Urothelium cell line (cell line): ENCODE measurements around the gene PODN.

Source experiments
- DNase-seq: peaks from one replicate; pipeline ENCODE4 v3.0.0; 2011; ENCODE audit warnings: low spot score, mixed read lengths
- FAIRE-seq: peaks from 2 replicates; lab custom pipeline; 2011; peaks lifted over from hg19 to GRCh38; lab: Jason Lieb, UNC

PODN gene, protein sequence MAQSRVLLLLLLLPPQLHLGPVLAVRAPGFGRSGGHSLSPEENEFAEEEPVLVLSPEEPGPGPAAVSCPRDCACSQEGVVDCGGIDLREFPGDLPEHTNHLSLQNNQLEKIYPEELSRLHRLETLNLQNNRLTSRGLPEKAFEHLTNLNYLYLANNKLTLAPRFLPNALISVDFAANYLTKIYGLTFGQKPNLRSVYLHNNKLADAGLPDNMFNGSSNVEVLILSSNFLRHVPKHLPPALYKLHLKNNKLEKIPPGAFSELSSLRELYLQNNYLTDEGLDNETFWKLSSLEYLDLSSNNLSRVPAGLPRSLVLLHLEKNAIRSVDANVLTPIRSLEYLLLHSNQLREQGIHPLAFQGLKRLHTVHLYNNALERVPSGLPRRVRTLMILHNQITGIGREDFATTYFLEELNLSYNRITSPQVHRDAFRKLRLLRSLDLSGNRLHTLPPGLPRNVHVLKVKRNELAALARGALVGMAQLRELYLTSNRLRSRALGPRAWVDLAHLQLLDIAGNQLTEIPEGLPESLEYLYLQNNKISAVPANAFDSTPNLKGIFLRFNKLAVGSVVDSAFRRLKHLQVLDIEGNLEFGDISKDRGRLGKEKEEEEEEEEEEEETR

DNA sequence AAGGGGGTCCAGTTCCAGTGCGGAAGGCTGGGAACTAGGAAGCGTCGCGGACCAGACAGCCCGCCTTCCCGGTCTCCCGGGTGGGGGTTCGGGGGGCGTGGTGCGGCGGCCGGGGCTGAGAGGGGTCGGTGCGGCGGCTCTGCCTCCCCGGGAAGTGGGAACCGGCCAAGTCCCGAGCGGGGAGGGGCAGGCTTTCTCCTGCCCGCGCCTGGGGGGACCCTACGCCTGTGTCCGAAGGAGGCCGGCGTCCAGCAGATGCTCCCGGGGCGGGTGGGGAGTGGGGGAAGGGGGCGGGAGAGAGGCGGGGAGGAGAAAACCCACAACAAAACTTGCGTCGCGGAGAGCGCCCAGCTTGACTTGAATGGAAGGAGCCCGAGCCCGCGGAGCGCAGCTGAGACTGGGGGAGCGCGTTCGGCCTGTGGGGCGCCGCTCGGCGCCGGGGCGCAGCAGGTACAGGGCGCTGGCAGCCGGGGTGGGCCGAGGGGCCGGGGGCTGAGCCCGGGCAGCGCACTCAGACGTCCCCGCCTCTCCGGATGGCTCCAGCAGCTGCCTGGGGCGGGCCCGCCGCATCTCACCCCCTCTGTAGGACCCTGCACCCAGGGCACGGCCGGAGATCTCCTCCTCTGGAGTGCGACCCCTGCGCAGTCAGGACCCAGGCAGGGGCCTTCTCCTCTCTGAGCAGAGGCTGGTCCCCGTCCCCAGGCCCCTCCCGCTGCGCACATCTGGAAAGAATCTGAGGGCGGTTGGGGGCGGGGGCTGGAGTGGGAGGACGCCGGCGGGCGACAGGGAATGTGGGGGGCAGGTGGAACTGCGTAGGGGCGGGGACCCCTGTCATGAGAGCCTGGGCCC is at the start of gene PODN:
TSS of gene PODN (plus strand) at position 355 of the 849 bp plus-strand sequence. CDS start 7,643 bp downstream, outside the sequence.
- FAIRE-seq: no peak
- no peak for DNase-seq

DNA sequence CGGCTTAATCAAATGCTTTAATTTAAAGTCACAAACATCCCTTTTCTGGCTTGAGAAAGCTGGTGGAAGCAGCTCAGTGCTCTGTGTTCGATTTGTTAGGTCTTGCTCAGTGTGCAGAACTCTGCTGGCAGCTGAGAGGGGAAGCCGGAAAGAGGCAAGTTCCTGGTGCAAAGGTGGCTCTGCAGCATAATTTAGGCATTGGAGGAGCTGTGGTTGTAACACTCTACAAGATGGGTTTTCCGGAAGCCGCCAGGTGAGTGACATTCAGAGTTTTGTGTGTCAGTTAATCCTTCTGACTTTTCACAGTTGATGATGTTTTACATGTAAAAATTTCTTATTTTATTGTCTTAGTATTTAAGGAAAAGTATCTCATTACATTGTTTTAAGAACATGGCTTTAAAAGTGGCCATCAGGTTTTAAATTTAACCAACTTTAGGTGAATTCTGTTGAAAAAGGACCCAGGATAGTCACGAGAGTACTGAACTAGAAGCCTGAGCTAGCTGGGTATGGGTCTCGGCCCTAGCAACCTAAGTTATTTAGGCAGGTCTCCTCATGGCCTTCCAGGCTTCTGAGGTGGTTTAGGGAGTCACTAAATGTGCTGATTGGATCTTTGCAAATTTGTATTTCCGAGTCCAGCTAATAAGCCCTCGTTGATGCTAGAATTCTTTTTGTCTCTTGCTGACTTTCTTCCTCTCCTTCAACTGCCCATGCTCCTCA is 47.1 kb upstream of the PODN start:
- no peak for FAIRE-seq
- peak; percentile 87 for DNase-seq

DNA sequence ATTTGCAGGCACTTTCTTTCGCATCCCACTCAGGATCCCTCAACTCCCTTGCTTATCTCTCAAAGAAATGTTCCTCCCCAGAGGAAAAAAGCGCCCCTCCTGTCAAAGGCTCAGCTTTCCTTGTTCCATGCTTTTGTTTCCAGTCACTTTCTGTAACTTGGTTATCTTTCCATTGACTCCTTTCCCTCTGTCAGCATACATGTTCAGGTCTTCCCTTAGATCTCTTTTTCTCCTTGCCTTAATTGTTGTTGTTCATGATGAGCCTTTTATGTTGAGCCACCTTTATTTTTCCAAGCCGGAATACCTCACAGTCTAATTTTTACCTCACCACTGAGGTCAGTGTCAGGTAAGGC is 46.5 kb upstream of the PODN start:
- DNase-seq (no peak), FAIRE-seq (no peak)

DNA sequence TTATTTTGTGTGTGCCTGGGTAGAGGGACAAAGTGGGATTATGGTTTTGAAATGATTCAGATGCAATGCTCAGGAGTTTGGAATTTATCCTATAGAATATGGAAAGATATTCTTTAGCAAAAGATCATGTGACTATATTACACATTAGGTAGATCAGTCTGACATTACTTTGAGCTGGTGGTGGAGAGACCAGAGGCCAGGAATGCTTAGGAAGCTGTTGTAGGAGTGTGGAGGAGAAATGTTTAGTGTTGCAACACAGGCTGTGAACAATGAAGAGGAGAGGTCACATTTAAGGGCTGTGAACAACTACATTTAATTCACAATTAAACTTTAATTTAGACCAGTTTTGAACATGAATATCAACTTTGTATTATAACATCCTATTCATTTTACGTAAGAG is 45.3 kb upstream of the PODN start:
- FAIRE-seq (no peak), DNase-seq (no peak)

DNA sequence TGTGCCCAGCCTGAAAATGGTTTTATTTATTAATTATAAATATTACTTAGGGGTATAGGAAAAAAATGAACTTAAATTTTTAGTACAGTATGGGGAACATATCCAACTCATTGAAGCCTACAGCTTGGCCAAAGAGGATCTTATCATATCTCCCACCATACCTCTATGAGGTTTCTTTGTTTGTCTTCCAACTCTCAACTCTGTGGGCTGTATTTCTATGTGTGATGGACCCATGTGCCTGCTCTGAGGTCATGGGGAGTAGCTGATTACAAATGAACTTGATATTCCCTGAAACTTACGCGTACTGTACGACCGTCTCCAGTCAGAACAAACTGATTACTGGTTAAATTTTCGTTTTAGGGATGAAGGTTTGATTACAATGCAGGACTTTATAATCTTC is 41.4 kb upstream of the PODN start:
- FAIRE-seq: no peak

DNA sequence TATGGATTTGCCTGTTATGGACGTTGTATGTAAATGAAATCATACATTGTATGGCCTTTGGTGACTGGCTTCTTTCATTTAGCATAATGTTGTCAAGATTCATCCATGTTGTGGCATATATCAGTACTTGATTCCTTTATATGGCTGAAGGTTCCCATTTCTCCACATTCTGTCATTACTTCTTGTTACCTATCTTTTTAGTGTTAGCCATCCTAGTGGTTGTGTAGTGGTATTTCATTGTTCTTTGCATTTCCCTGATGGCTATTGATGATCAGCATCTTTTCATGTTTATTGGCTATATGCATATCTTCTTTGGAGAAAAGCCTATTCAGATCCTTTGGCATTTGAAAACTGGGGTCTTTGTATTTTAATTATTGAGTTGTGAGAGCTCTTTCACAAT is 39.8 kb upstream of the PODN start:
- no peak for FAIRE-seq
- no peak for DNase-seq

More for the DNA sequence above, 41.4 kb upstream of the PODN start:
- DNase-seq: no peak

DNA sequence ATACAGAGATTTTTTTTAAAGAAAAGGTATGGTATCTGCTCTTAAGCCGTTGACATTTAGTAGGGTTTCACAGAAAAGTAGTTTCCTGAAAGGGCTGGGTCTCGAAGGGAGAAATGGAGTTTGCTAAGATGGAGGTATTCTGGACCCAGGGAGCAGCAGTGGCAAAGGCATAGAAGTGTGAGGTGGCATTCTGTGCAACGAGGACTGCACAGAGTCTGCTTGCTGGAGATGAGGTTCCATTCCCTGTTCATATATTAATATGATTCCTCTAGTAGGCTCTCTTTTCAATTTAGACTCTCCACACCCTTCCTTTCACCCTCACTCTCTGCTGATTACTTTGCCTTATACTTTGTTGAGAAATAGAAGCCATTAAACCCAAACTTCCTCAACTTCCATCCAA is 38.5 kb upstream of the PODN start:
- DNase-seq (no peak), FAIRE-seq (no peak)

DNA sequence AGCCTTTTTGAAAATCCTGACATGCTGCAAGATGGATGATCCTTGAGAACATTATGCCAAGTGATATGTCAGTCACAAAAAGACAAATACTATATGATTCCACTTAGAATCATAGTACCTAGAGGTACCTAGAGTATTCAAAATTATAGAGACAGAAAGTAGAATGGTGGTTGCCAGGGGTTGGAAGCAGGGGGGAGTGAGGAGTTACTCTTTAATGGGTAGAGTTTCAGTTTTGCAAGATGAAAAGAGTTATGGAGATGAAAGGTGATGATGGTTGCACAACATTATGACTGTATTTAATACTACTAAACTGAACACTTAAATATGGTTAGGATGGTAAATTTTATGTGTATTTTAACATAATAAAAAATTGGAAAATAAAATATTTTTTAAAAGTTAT is 37.9 kb upstream of the PODN start:
- FAIRE-seq: no peak
- DNase-seq: no peak

DNA sequence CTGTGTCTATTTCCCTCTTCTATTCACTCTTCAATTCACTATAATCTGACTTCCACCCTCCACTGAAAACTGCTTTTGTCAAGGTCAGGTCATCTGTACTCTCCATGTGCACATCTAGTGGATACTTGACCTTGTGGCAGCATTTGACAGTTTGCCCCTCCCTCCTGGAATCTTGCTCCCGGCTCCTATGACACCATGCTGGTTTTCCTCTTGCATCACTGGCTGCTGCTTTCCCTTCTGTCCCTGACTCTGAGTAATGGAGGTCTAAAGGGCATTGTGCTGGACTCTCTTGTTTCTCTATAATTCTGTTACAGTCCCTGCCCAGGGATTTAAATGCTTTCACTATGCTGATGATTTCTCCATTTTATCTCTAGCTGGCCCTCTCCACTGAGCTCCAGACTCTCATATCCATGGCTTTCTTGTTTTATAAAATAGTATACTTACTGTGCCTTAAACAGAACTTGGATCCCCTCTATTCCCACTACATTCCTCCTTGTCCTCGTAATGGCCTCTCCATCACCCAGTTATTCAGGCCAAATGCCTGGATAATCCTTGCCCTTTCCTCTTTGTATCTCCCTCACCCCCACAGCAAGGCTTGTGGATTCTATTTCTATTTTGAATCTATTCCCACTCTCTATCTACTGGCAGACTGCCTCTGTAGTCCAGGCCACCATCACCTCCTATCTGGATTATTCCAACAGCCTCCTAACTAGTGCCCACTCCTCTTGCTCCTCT is 36.8 kb upstream of the PODN start:
- DNase-seq (no peak), FAIRE-seq (no peak)

DNA sequence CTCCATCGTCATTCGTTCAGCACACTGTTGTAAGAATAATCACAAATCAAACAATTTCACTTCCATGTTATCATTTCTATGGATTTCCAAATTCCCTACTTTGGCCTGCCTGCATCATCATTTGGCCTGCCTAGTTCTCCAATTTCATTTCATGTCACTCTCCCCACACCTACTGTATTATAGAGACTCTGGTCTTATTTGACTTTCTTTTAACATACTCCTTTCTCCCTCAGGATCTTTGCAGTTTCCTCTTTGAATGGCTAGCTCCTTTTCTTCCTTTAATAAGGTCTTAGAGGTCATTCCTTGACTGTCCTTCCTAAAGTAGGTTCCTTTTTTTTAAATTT is 36.3 kb upstream of the PODN start:
- no peak for FAIRE-seq

DNA sequence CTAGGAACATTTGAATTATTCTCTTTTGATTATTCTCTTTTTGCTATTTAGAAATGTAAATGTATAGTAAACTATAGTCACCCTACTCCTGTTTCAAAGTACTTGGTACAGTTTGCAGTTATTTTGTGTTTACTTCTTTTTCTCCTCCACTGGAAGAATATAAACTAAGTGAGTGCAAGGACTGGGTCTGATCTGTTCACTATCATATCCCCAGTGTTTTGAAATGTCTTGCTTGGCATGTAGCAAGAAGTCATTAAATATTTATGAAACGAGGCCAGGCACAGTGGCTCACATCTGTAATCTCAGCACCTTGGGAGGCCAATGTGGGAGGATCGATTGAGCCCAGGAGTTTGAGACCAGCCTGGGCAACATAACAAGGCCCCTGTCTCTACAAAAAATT is 35.8 kb upstream of the PODN start:
- DNase-seq (no peak), FAIRE-seq (no peak)

More for the DNA sequence above, 36.3 kb upstream of the PODN start:
- no peak for DNase-seq

DNA sequence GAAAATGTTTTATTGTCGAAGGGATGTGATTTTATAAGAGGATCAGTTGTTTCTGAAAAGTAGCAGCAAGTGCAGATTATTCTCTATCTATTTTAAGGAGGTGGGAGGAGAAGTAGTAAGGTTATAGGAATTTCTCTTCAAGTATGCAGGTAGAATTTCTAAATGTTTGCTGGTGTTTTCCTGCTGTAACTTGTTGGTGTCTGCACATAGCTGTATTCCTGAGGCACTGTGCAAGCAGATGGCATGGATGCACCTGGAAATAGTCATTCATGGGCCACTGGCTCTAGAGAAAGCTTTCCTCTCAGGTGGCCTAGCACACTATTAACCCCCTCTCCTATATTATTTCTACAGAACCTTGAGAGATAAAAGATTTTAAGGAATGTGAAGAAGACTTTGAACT is 30.3 kb upstream of the PODN start:
- DNase-seq (no peak), FAIRE-seq (no peak)

DNA sequence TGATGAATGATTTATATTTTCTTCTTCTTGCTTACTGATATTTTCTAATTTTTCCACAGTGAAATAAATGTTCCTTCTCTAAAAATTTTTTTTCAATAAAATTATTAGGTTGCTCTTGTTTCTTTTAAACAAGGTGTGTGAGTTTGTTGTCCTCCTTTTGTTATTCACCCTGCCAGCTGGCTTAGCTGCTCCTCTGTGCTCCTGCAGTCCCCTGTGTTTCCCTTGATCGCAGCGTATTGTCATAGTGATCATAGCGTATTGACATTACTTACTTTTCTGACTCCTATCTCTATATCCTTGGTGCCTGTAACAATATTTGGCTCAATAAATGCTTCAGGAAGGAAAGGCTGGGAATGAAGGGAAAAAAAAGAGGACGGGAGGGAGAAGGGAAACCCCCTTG is 24.9 kb upstream of the PODN start:
- DNase-seq (no peak), FAIRE-seq (no peak)

DNA sequence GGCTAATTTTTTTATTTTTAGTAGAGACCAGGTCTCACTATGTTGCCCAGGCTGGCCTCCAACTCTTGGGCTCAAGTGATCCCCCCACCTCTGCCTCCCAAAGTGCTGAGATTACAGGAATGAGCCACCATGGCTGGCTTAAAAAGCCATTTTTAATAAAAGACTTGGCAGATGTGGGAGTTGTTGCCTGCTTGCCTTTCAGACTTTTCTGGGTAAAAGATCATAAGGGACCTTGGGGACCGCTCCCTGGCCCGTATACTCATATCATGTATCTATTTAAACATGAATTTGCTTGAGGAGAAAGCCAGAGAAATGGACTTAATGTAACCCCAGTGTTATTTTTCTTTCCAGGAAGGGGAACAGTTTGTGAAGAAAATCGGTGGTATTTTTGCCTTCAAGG is 23.4 kb upstream of the PODN start:
- FAIRE-seq (no peak), DNase-seq (no peak)

DNA sequence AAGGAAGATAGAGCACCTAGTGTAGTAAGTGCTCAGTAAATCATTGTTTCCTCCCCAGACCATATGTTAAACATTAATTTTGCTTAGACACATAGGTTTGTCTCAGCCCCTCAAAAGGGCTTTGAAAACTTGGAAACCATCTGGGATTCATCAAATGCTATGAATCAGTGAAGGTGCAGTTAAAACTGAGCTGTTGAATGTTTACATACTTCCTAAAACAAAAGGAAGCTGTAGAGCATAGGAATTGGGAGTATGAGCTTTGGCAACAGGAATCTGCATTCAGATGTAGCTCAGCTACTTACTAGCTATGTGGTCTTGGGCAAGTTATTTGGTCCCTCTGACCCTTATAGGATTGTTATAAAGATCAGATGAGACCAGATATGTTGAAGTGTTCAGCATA is 18.7 kb upstream of the PODN start:
- no peak for FAIRE-seq
- no peak for DNase-seq

DNA sequence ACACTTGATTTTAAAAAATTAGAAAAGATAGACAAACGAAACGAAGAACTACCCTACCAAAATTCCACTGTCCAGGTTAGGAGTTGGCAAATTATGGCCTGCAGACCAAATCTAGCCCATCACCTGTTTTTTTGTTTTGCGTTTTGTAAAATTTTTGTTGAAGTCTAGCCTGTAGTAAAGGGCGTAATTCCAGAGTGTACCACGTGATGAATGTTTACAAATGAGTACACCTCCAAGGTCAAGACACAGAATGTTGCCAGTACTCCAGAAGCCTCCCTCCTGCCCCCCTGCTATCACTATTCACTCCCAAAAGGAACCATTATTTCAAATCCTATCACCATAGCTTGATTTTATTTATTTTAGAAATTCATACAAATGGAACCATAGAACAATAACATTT is 17.1 kb upstream of the PODN start:
- DNase-seq (no peak), FAIRE-seq (no peak)

DNA sequence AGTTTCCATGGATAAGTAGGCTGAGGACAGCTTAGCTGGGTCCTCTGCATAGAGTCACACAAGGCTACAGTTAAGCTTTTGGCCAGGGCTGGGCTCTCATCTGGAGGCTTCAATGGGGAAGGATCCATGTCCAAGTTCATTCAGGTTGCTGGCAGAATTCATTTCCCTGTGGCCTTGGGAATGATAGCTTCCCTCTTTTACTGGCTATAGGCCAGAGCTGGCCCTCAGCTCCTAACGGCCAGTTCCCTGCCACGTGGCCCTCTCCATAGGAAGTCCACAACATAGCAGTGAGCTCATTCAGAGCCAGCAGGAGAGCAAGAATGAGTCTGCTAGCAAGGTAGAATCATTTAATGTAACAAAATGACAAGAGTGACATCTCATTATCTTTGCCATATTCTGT is 15.1 kb upstream of the PODN start:
- FAIRE-seq (no peak), DNase-seq (no peak)

DNA sequence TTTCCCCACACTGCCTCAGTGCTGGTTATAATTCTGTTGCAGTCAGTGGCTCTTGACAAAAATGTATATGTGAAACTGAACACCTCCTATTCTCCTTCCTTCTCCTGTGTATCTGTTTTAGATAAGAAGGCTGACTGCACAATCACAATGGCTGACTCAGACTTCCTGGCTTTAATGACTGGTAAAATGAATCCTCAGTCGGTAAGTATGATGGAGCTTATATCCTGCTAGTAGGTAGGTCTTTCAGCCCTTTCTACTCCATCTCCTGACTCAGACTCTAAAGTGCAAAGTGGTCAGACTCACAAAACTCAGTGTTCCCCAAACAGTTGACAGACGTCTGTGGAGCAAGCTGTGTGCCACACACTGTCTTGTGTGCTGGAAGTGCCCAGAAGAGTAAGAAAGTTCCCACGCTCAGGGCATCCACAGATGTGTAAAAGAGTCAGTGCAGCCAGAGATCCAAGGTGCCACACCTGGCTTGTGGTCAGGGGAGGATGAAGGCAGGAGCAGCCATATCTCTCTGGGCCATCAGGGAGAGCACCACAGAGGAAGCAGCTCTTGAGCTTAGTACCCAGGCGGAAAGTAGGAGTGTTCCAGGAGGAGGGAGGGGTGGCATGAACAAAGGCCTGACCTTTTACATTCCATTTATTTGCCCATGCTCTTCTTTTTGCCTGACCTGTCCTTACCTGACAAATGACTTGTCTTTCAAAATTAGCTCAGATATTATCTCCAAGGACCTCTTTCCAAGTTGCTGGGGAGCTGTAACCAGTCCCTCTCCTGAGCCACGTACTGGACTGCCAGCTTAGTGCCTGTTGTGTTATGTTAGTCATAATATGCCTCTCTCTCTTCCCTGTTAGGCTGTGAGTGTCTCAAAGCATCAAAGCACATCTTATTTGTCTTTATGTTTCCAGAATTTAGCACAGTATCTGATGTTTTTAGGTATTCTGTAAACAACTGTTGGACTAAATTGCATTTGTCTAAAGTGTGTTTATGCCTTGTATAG is 14.0 kb upstream of the PODN start:
- no peak for FAIRE-seq
- no peak for DNase-seq

DNA sequence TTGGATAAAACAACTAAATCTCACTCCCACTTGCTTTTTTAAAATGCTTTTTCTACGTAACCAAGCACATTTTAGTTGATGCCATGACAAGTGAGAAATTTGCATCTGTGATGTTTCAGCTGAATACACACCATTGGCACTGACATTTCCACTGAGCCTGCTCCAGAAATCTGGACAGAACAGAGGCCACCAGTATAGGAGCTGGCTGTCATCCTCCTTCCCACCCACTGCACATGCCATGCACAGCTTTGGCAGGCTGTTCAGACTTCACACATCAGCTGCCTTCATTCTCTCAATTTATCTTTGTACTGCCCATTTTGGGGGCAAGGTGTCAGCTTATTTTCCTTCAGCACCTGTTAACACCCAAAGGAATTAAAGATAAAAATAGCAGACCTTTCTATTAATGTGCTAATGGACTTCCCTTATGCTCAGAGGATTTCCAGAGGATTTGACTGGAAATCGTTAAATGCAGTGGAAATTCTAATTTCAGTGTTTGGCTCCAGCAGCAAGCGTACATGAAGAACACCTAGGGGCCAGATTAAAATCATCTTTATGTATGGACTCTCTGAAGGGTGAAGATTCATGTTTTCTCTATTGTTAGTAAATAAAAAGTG is 12.9 kb upstream of the PODN start:
- no peak for FAIRE-seq
- DNase-seq: no peak
